Epidermal melanocyte (primary cell): ENCODE results near the gene SUFU.

Experiments
- DNase-seq: peaks from one replicate; pipeline ENCODE4 v3.0.0; 2011; ENCODE audit warnings: low spot score; ENCODE audit not compliant: insufficient read length

SUFU gene

GRCh38 chr10:102595293-102595692, 91.5 kb downstream of the SUFU start:
- no peak for DNase-seq

GRCh38 chr10:102595897-102596296, 92.1 kb downstream of the SUFU start:
- no peak for DNase-seq

GRCh38 chr10:102596506-102596971, 92.8 kb downstream of the SUFU start:
- peak; percentile 36 for DNase-seq

- DNase-seq = no peak
Measured at GRCh38 chr10:102597131-102597991, 93.6 kb downstream of the SUFU start.

GRCh38 chr10:102598243-102598642, 94.5 kb downstream of the SUFU start:
- DNase-seq = no peak

GRCh38 chr10:102599565-102600327, 96.0 kb downstream of the SUFU start:
- DNase-seq = no peak

- no peak for DNase-seq
Measured at GRCh38 chr10:102600816-102601215, 97.0 kb downstream of the SUFU start.

- no peak for DNase-seq
Measured at GRCh38 chr10:102601639-102602038, 97.9 kb downstream of the SUFU start.

GRCh38 chr10:102602272-102603045, 98.7 kb downstream of the SUFU start:
- no peak for DNase-seq

GRCh38 chr10:102603946-102604345, 100.2 kb downstream of the SUFU start:
- no peak for DNase-seq

- DNase-seq = peak; percentile 35
Measured at GRCh38 chr10:102604439-102604841, 100.7 kb downstream of the SUFU start.

- no peak for DNase-seq
Measured at GRCh38 chr10:102605712-102606111, 101.9 kb downstream of the SUFU start.

GRCh38 chr10:102608487-102608886, 104.7 kb downstream of the SUFU start:
- DNase-seq = no peak

- DNase-seq = no peak
Measured at GRCh38 chr10:102610441-102610887, 106.7 kb downstream of the SUFU start.

- DNase-seq = no peak
Measured at GRCh38 chr10:102611514-102612087, 107.8 kb downstream of the SUFU start.

- DNase-seq = no peak
Measured at GRCh38 chr10:102612964-102613275, 109.1 kb downstream of the SUFU start.

- no peak for DNase-seq
Measured at GRCh38 chr10:102613286-102613685, 109.5 kb downstream of the SUFU start.

GRCh38 chr10:102613785-102614184, 110.0 kb downstream of the SUFU start:
- no peak for DNase-seq

GRCh38 chr10:102614888-102615287, 111.1 kb downstream of the SUFU start:
- no peak for DNase-seq

- DNase-seq = no peak
Measured at GRCh38 chr10:102615361-102615760, 111.6 kb downstream of the SUFU start.

- DNase-seq = no peak
Measured at GRCh38 chr10:102616066-102616770, 112.4 kb downstream of the SUFU start.
